Spleen (tissue), 7 donors: Measurements from ENCODE around the gene NCAPD3.

Source experiments
- POLR2A ChIP-seq, 3 donors: fragments of 450-650 bp; IDR thresholded peaks; one replicate each; pipeline ENCODE4 v1.5.1; 2017; ENCODE audit warnings: antibody characterized with exemption in 3 of 3, mild to moderate bottlenecking in 1 of 3
- POLR2AphosphoS5 ChIP-seq, 3 donors: sonication (generic); formaldehyde crosslinking; IDR thresholded peaks; one replicate each; pipeline ENCODE4 v1.5.1; 2017; ENCODE audit warnings: antibody characterized with exemption in 3 of 3
- TF ChIP-seq, protein P1 (sequence below), 11 experiments: fragments of 200-600 bp in 7 of 11; fragments of 450-650 bp in 4 of 11; sonication (generic) in 4 of 11; IDR thresholded peaks in 8 of 11; conservative IDR thresholded peaks in 3 of 11; 1 replicate in 7 of 11; 2 replicates in 4 of 11; pipeline versions ENCODE4 v1.4.0 to v1.8.0; 2016 to 2021; ENCODE audit warnings: antibody characterized with exemption in 11 of 11, inconsistent platforms in 4 of 11, mild to moderate bottlenecking in 1 of 11
- donor health status: DM: no; HTN: no; CAD: no; lungs with moderate emphysema.
- donor health status: DM: no; HTN: no; CAD: no.
- donor health status: DM: no; HTN: no; CAD: no.

DNA sequence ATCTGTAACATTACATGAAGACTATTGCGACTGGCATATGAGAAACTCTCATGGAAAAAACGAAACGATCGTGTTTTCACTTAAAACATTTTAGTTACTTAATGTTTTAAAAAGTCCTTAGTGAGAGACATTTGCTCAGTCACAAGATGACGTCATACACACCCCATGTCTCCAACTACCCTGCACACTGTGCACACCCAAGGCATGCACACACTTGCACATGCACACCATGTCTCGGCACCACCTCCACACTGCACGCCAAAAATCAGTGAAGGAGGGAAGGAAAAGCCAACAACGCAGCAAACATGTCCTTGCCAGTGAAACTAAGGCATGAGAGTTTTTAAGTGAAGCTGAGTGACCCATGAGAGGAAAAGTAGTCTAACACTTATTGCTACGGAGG lies 18.0 kb downstream of the NCAPD3 start:
- TF ChIP-seq POLR2A (IDR thresholded peaks at IDR 0.05) (no peak), POLR2AphosphoS5 (IDR thresholded peaks at IDR 0.05) (no peak)
- TF ChIP-seq, protein P1, sequence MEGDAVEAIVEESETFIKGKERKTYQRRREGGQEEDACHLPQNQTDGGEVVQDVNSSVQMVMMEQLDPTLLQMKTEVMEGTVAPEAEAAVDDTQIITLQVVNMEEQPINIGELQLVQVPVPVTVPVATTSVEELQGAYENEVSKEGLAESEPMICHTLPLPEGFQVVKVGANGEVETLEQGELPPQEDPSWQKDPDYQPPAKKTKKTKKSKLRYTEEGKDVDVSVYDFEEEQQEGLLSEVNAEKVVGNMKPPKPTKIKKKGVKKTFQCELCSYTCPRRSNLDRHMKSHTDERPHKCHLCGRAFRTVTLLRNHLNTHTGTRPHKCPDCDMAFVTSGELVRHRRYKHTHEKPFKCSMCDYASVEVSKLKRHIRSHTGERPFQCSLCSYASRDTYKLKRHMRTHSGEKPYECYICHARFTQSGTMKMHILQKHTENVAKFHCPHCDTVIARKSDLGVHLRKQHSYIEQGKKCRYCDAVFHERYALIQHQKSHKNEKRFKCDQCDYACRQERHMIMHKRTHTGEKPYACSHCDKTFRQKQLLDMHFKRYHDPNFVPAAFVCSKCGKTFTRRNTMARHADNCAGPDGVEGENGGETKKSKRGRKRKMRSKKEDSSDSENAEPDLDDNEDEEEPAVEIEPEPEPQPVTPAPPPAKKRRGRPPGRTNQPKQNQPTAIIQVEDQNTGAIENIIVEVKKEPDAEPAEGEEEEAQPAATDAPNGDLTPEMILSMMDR (IDR thresholded peaks at IDR 0.05 in 8 of 11, conservative IDR thresholded peaks at IDR 0.05 in 3 of 11), result no peak
